ENCODE measurements around the gene GREM2.

The GREM2 gene

DNA sequence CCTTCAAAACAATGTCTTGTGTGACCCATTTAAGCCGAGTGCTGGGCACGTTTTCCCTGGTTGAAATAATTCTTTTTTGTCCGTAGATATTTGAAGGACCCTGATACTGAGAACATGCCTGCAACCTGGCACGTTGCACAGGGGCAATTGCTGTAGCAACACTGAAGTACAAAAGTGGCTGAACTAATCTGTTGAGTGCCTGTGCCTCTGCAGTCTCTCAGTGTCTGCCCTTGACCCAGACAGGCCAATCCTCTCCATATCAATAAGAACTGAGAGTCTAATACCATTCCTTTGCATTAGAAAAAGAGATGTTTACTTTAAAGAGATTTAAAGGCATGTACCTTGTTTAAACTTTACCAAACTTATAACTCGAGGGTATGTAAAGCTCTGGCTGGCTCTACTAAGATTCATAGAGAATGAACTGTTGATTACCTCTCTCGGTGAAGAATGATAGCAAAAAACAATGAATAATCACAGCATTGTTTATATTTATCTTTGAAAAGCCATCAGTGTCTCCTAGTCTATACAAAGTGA lies 2.4 kb downstream of the GREM2 start:
- Histone ChIP-seq H3K4me1 (no peaks in the 10 kb centered on the region), H3K27me3 (ENCODE audit: control insufficient read depth, insufficient read depth, low read length) (no peaks in the 10 kb centered on the region), H2AFZ (no peak overlapping the region), H3K79me2 (no peaks in the 10 kb centered on the region), H3K27ac (peak overlapping the region; percentile 47), H3K4me2 (ENCODE audit: low read length) (peak overlapping the region; percentile 94), H3K4me3 (ENCODE audit: low read depth, low read length) (peak overlapping the region; percentile 78), H3K9me3 (ENCODE audit: control insufficient read depth, low read length) (no peaks in the 10 kb centered on the region), H3K36me3 (ENCODE audit: control insufficient read depth, insufficient read depth, low read length) (no peaks in the 10 kb centered on the region), H3K9ac (no peak overlapping the region)
- TF ChIP-seq, protein P1, sequence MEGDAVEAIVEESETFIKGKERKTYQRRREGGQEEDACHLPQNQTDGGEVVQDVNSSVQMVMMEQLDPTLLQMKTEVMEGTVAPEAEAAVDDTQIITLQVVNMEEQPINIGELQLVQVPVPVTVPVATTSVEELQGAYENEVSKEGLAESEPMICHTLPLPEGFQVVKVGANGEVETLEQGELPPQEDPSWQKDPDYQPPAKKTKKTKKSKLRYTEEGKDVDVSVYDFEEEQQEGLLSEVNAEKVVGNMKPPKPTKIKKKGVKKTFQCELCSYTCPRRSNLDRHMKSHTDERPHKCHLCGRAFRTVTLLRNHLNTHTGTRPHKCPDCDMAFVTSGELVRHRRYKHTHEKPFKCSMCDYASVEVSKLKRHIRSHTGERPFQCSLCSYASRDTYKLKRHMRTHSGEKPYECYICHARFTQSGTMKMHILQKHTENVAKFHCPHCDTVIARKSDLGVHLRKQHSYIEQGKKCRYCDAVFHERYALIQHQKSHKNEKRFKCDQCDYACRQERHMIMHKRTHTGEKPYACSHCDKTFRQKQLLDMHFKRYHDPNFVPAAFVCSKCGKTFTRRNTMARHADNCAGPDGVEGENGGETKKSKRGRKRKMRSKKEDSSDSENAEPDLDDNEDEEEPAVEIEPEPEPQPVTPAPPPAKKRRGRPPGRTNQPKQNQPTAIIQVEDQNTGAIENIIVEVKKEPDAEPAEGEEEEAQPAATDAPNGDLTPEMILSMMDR (IDR thresholded peaks at IDR 0.05), result no peak

DNA sequence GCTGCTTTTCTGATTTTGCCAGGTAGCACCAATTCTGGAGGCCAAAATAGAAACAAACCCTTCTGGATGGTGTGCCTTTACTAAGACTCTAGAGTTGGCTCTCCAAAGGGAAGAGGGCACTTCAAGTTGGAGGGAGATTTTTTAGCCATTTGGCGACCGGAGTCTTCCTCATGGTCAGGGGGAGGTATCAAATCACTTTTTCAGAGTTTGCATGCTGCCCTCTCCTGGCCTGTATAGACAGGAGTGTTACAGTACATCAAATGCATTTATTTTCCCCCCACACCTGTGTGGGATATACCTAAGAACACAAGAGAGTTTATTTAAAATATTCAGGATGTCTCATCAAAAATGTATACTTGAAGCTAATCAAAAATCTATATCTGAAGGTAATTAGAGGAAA lies 3.2 kb downstream of the GREM2 start:
- no peak overlapping the region for H3K4me2 ChIP-seq (ENCODE audit: low read length)
- no peak overlapping the region for H3K4me3 ChIP-seq (ENCODE audit: low read depth, low read length)
- TF ChIP-seq, protein P1 (IDR thresholded peaks at IDR 0.05), result peak; percentile 41
- H3K4me1 ChIP-seq, result no peaks in the 10 kb centered on the region
- no peaks in the 10 kb centered on the region for H3K9me3 ChIP-seq (ENCODE audit: control insufficient read depth, low read length)
- H3K79me2 ChIP-seq, result no peaks in the 10 kb centered on the region
- no peaks in the 10 kb centered on the region for H3K36me3 ChIP-seq (ENCODE audit: control insufficient read depth, insufficient read depth, low read length)
- H2AFZ ChIP-seq, result peak overlapping the region; percentile 46
- no peaks in the 10 kb centered on the region for H3K27me3 ChIP-seq (ENCODE audit: control insufficient read depth, insufficient read depth, low read length)
- H3K27ac ChIP-seq, result peak overlapping the region; percentile 1
- H3K9ac ChIP-seq, result no peak overlapping the region

DNA sequence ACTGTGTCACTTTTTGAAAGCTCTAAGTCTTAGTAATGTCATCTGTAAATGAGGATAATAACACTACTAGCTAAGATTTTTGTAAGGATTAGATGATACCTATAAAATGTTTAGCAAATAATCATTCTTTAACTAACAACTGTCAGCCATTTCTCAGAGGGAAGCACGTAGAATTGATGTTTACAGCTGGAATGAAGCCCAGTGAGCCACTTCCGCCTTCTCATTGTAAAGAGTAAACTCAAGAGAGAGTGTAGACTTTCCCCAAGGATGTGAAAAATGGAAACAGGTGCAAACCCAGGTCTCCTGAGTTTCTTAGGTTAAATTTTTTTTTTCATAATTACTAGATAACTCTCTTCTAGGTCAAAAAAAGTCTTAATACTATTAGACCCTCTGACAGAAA lies 4.9 kb downstream of the GREM2 start:
- Histone ChIP-seq H3K27ac (no peak overlapping the region), H3K9me3 (ENCODE audit: control insufficient read depth, low read length) (no peaks in the 10 kb centered on the region), H3K79me2 (peaks cover 3% of the 10 kb centered on the region), H2AFZ (no peak overlapping the region), H3K4me3 (ENCODE audit: low read depth, low read length) (no peak overlapping the region), H3K27me3 (ENCODE audit: control insufficient read depth, insufficient read depth, low read length) (no peaks in the 10 kb centered on the region), H3K4me1 (no peaks in the 10 kb centered on the region), H3K9ac (no peak overlapping the region), H3K36me3 (ENCODE audit: control insufficient read depth, insufficient read depth, low read length) (no peaks in the 10 kb centered on the region), H3K4me2 (ENCODE audit: low read length) (no peak overlapping the region)
- TF ChIP-seq, protein P1 (IDR thresholded peaks at IDR 0.05), result no peak

DNA sequence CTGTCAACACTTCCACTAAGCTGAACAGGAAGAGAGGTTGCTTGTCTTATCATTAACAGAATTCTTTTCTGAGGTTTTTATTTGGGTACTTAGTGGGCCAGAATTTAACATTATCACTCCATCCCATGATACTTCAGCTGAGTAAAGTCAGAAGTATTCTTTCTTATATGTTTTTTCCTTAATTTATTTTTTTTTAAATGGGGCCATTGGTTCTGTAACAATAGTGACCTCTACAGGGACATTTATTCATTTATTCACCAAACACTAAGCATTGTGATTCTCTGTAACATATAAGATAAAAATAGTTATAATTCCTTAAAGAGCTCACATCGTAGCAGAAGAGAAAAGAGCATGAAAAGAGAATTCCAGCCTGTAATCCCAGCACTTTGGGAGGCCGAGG lies 9.8 kb downstream of the GREM2 start:
- TF ChIP-seq, protein P1 (IDR thresholded peaks at IDR 0.05), result no peak
- Histone ChIP-seq H3K27ac (no peak overlapping the region), H2AFZ (no peak overlapping the region), H3K4me2 (ENCODE audit: low read length) (no peak overlapping the region), H3K79me2 (peaks cover 5% of the 10 kb centered on the region), H3K9ac (no peak overlapping the region), H3K27me3 (ENCODE audit: control insufficient read depth, insufficient read depth, low read length) (no peaks in the 10 kb centered on the region), H3K4me3 (ENCODE audit: low read depth, low read length) (no peak overlapping the region), H3K4me1 (peaks cover 7% of the 10 kb centered on the region), H3K36me3 (ENCODE audit: control insufficient read depth, insufficient read depth, low read length) (no peaks in the 10 kb centered on the region), H3K9me3 (ENCODE audit: control insufficient read depth, low read length) (no peaks in the 10 kb centered on the region)

DNA sequence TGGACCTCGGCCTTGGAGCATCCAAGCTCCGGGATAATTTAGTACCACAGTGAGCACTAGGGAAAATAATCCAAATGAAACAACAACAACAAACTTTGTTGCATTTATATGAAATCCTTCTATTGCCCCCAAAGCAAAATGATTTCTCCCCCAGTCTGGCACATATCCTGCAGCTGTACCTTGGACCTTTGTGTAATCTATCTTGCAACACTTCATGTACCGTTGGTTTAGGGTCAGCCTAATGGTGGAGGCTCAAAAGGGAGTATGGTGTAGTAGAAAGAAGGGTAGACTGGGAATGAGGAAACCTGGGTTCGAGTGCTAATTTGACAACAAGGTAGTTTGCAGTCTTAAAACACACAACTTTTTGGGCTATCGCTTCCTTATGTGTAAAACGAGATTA lies 12.1 kb downstream of the GREM2 start:
- Histone ChIP-seq H3K4me3 (ENCODE audit: low read depth, low read length) (no peak overlapping the region), H2AFZ (no peak overlapping the region), H3K27ac (no peak overlapping the region), H3K9me3 (ENCODE audit: control insufficient read depth, low read length) (no peaks in the 10 kb centered on the region), H3K4me2 (ENCODE audit: low read length) (no peak overlapping the region), H3K4me1 (peaks cover 12% of the 10 kb centered on the region), H3K9ac (no peak overlapping the region), H3K36me3 (ENCODE audit: control insufficient read depth, insufficient read depth, low read length) (no peaks in the 10 kb centered on the region), H3K79me2 (peaks cover 8% of the 10 kb centered on the region), H3K27me3 (ENCODE audit: control insufficient read depth, insufficient read depth, low read length) (no peaks in the 10 kb centered on the region)
- TF ChIP-seq, protein P1 (IDR thresholded peaks at IDR 0.05), result no peak

Data from parathyroid adenoma (tissue), 2 donors.